ENCODE data around the gene RPS6KB1.
A peak's percentile ranks its signal among the peaks of the same experiment; 100 is the strongest.
"Not testable (repeated sequence)": the region's sequence is repeated elsewhere in the genome, so short reads cannot be mapped to it uniquely, and the experiment has no call there.

Gene RPS6KB1

GRCh38 chr17:59892924-59893675 is at the start of gene RPS6KB1, which contains the start of gene TUBD1:
RPS6KB1 (plus strand) TSS chr17:59893121; CDS start chr17:59893185, 64 bp downstream.
TUBD1 (minus strand) TSS chr17:59892943; CDS start chr17:59891002, 1,941 bp downstream.
- peak; percentile 100 for DNase-seq (ENCODE audit: low read depth)

GRCh38 chr17:59844884-59845594 is 47.9 kb upstream of the RPS6KB1 start:
- DNase-seq (ENCODE audit: low read depth) = peak; percentile 63
- TF ChIP-seq CTCF (IDR thresholded peaks at IDR 0.05; ENCODE audit: insufficient read depth, low read depth, low read length, missing control alignments) = no peak
- H3K4me3 ChIP-seq (ENCODE audit: low read length) = no peak overlapping the region

More at GRCh38 chr17:59892924-59893675, at the start of gene RPS6KB1, which contains the start of gene TUBD1:
- no peak for TF ChIP-seq CTCF (IDR thresholded peaks at IDR 0.05; ENCODE audit: insufficient read depth, low read depth, low read length, missing control alignments)
- H3K4me3 ChIP-seq (ENCODE audit: low read length) = peak within 1 kb of the TSS; percentile 88

GRCh38 chr17:59845595-59846393 is 47.1 kb upstream of the RPS6KB1 start:
- H3K4me3 ChIP-seq (ENCODE audit: low read length) = peak overlapping the region; percentile 27
- peak; percentile 99 for DNase-seq (ENCODE audit: low read depth)
- TF ChIP-seq CTCF (IDR thresholded peaks at IDR 0.05; ENCODE audit: insufficient read depth, low read depth, low read length, missing control alignments) = no peak

- TF ChIP-seq CTCF (IDR thresholded peaks at IDR 0.05; ENCODE audit: insufficient read depth, low read depth, low read length, missing control alignments) = no peak
- peak; percentile 96 for DNase-seq (ENCODE audit: low read depth)
- peak overlapping the region; percentile 23 for H3K4me3 ChIP-seq (ENCODE audit: low read length)
These were observed 46.3 kb upstream of the RPS6KB1 start for GRCh38 chr17:59846394-59847165.

GRCh38 chr17:59848385-59848668 is 44.6 kb upstream of the RPS6KB1 start:
- H3K4me3 ChIP-seq (ENCODE audit: low read length) = no peak overlapping the region
- TF ChIP-seq CTCF (IDR thresholded peaks at IDR 0.05; ENCODE audit: insufficient read depth, low read depth, low read length, missing control alignments) = no peak

GRCh38 chr17:59848778-59849177 is 44.1 kb upstream of the RPS6KB1 start:
- no peak for TF ChIP-seq CTCF (IDR thresholded peaks at IDR 0.05; ENCODE audit: insufficient read depth, low read depth, low read length, missing control alignments)
- peak; percentile 85 for DNase-seq (ENCODE audit: low read depth)
- H3K4me3 ChIP-seq (ENCODE audit: low read length) = no peak overlapping the region

More at GRCh38 chr17:59848385-59848668, 44.6 kb upstream of the RPS6KB1 start:
- no peak for DNase-seq (ENCODE audit: low read depth)

GRCh38 chr17:59850311-59850710 is 42.6 kb upstream of the RPS6KB1 start:
- DNase-seq (ENCODE audit: low read depth); H3K4me3 ChIP-seq (ENCODE audit: low read length): not testable (repeated sequence)

All from epithelial cell of esophagus (primary cell).